Measurements from ENCODE around the gene CDK13. TPM values are rescaled to one million over a fixed set of nuclear protein-coding genes. Genes with fewer than 3 reads are reported as not detected.
A peak's percentile ranks its signal among the peaks of the same experiment; 100 is the strongest.

The CDK13 gene
- total RNA-seq, 1 experiment from 2014 or later = 52.2 TPM

GRCh38 chr7:39979406-39980073, 29.5 kb downstream of the CDK13 start:
- H2AFZ ChIP-seq (ENCODE audit: low read length) = no peak overlapping the region
- no CpG with 5 or more reads among the region's 8 CpGs for WGBS (ENCODE audit: extremely low coverage, insufficient read length, low lambda C conversion rate)
- peak overlapping the region; percentile 65; the same call in 1 of the 2 replicates for H3K14ac ChIP-seq (ENCODE audit: insufficient read depth, low read length)
- no peak overlapping the region for H3K4me3 Mint-ChIP-seq
- no peak overlapping the region for H2BK5ac ChIP-seq (ENCODE audit: insufficient read length, low read length)
- H3K27ac Mint-ChIP-seq = no peak overlapping the region
- peak overlapping the region; percentile 45 for H2BK20ac ChIP-seq (ENCODE audit: low read depth, low read length, poor library complexity, severe bottlenecking)
- no peaks in the 10 kb centered on the region for H3K9me3 Mint-ChIP-seq
- no peaks in the 10 kb centered on the region for H3K27me3 Mint-ChIP-seq (ENCODE audit: low read depth)
- peaks cover 8 to 11% of the 10 kb centered on the region in 2 experiments for H3K4me1 Mint-ChIP-seq
- no peak overlapping the region for H3K4ac ChIP-seq (ENCODE audit: low read depth, low read length)
- H3K23me2 ChIP-seq (ENCODE audit: insufficient read length, low read depth, low read length, poor library complexity, severe bottlenecking) = no peaks in the 10 kb centered on the region
- no peak overlapping the region for H3K18ac ChIP-seq (ENCODE audit: insufficient read length, low read depth, low read length)
- H3K27ac ChIP-seq (ENCODE audit: insufficient read length, low read depth, low read length) = peak overlapping the region; percentile 65
- no peak overlapping the region for H3K23ac ChIP-seq (ENCODE audit: insufficient read length, low read depth, low read length)
- no peak overlapping the region for H4K8ac ChIP-seq (replicated peaks; ENCODE audit: insufficient read length, low read depth, low read length)
- peaks cover 26% of the 10 kb centered on the region; the same call in 1 of the 2 replicates for H3K79me2 ChIP-seq (ENCODE audit: insufficient read depth, low read length)
- H3K4me1 ChIP-seq (ENCODE audit: insufficient read depth, low read length) = peaks cover 12% of the 10 kb centered on the region
- no peak overlapping the region for H2BK120ac ChIP-seq (ENCODE audit: low read depth, low read length, poor library complexity, severe bottlenecking)
- H3K36me3 Mint-ChIP-seq (ENCODE audit: insufficient read depth in 1 of 3, low read depth in 3 of 3) = peaks cover 0 to 5% (median 0%) of the 10 kb centered on the region in 3 experiments; a peak in 2 of 7 replicates
- H4K20me1 ChIP-seq (ENCODE audit: control insufficient read depth, insufficient read depth, insufficient read length) = no peaks in the 10 kb centered on the region
- no peaks in the 10 kb centered on the region for H3K9me3 ChIP-seq (ENCODE audit: control insufficient read depth, low read depth, low read length)
- TF ChIP-seq CTCF (conservative IDR thresholded peaks at IDR 0.05) = no peak
- H4K91ac ChIP-seq (ENCODE audit: insufficient read length, low read depth, low read length) = no peak overlapping the region
- H3K56ac ChIP-seq (ENCODE audit: insufficient read length, low read depth, low read length) = no peak overlapping the region
- DNase-seq = no peak
- H2BK15ac ChIP-seq (ENCODE audit: low read depth, low read length) = no peak overlapping the region
- no peak overlapping the region for H3T11ph ChIP-seq (ENCODE audit: low read length)
- H3K4me2 ChIP-seq (ENCODE audit: insufficient read depth, insufficient read length, low read length) = no peak overlapping the region
- H3K79me1 ChIP-seq (ENCODE audit: insufficient read depth, low read depth, low read length, poor library complexity, severe bottlenecking) = peaks cover 9% of the 10 kb centered on the region
- no peaks in the 10 kb centered on the region for H3K27me3 ChIP-seq (ENCODE audit: insufficient read depth, low read length)
- no peak overlapping the region for H4K5ac ChIP-seq (ENCODE audit: insufficient read length, low read depth, low read length)
- H2AK5ac ChIP-seq (ENCODE audit: insufficient read length, low read length) = no peak overlapping the region
- no peak overlapping the region for H2BK12ac ChIP-seq (ENCODE audit: insufficient read length, low read depth, low read length)
- no peak overlapping the region for H3K9ac ChIP-seq (ENCODE audit: extremely low read depth, insufficient read length, low read length)
